Upper lobe of left lung (tissue), 6 donors: ENCODE data around the gene MRPL24. TPM values are rescaled to one million over a fixed set of nuclear protein-coding genes. Genes with fewer than 3 reads are reported as not detected.

Experiments used
- ATAC-seq, 2 donors: fragments of 200-7000 bp; cut with Tn5 transposase; one replicate each; pipeline ENCODE4 v1.9.1; 2022; ENCODE audit warnings: mild to moderate bottlenecking in 2 of 2, moderate library complexity in 2 of 2; ENCODE audit not compliant: low FRiP score in 2 of 2
- DNase-seq, 2 donors: peaks; one replicate each; pipeline ENCODE4 v3.0.0-alpha.2; 2019 to 2020
- H3K27ac ChIP-seq, 4 donors: fragments of 200-600 bp; sonication (generic); one replicate each; pipeline ENCODE4 v1.5.1; 2016 to 2019
- H3K27me3 ChIP-seq, 4 donors: fragments of 200-600 bp; sonication (generic); one replicate each; pipeline ENCODE4 v1.5.1; 2017 to 2019
- H3K36me3 ChIP-seq, 4 donors: fragments of 200-600 bp; sonication (generic); one replicate each; pipeline ENCODE4 v1.5.1; 2016 to 2019
- H3K4me1 ChIP-seq, 4 donors: fragments of 200-600 bp; sonication (generic); one replicate each; pipeline ENCODE4 v1.5.1; 2018 to 2019
- H3K4me3 ChIP-seq, 4 donors: fragments of 200-600 bp; sonication (generic); one replicate each; pipeline ENCODE4 v1.5.1; 2017 to 2019; ENCODE audit warnings: mild to moderate bottlenecking in 2 of 4, moderate library complexity in 1 of 4
- H3K9me3 ChIP-seq, 4 donors: fragments of 200-600 bp; sonication (generic); one replicate each; pipeline ENCODE4 v1.5.1; 2018 to 2019
- EP300 ChIP-seq, 4 donors: sonication (generic); formaldehyde crosslinking; IDR thresholded peaks; one replicate each; pipeline ENCODE4 v1.5.1; 2017; ENCODE audit warnings: antibody characterized with exemption in 4 of 4, control low read depth in 2 of 4
- POLR2A ChIP-seq, 4 donors: fragments of 450-650 bp; IDR thresholded peaks; one replicate each; pipeline ENCODE4 v1.5.1; 2016 to 2017; ENCODE audit warnings: antibody characterized with exemption in 4 of 4, mild to moderate bottlenecking in 2 of 4
- POLR2AphosphoS5 ChIP-seq, 2 donors: sonication (generic); formaldehyde crosslinking; IDR thresholded peaks; one replicate each; pipeline ENCODE4 v1.5.1; 2017; ENCODE audit warnings: antibody characterized with exemption in 2 of 2
- WGBS, 2 donors: methylation state at CpG; one replicate each; pipeline ENCODE4 v1.1.5; 2017 to 2018; 5-methylcytosine and 5-hydroxymethylcytosine counted together
- total RNA-seq, 6 donors: library from RNA; depleted of rRNA in 4 of 6; stranded (reverse); fragments of >200 nt in 4 of 6; gene quantifications; one replicate each; pipeline versions ENCODE4 v1.1.0 to v1.2.1, GENCODE V29; 2016 to 2021
- TF ChIP-seq, protein P1 (sequence below), 6 experiments: fragments of 450-650 bp in 4 of 6; fragments of 200-600 bp in 2 of 6; sonication (generic) in 2 of 6; IDR thresholded peaks; one replicate each; pipeline ENCODE4 v1.5.1; 2016 to 2019; ENCODE audit warnings: antibody characterized with exemption in 6 of 6
- donor health status: DM: no; HTN: no; CAD: no; lungs with moderate emphysema.
- donor health status: DM: no; HTN: yes; CAD: no; lungs with severe emphysema.

MRPL24 gene
- total RNA-seq, 6 donors from 2014 or later, result 19.6 to 52.5 (median 40.8) TPM

DNA sequence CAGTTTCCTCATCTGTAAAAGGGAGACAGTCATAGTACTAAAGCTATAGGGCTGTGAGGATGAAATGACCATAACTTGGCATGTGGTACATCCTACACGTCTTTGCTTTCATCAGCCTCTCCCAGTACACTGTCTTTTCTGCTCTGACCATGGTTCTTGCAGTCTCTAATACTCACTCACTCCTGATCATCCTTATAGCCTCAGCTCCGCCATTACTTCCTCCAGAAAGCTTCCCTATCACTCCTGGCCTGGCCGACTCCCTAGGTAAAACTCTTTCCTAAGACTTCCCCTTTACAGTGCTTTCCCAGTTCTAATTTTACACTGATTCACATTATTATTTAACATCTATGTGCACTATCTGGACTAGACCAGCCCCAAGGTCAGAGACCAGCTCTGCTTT is 5.0 kb upstream of the MRPL24 start:
- Histone ChIP-seq H3K4me1 (peaks cover 47 to 72% (median 61%) of the 10 kb centered on the region in 4 donors), H3K27me3 (no peaks in the 10 kb centered on the region), H3K4me3 (peak overlapping the region in 1 of 4 donors; percentile 93), H3K27ac (peak overlapping the region; percentile 96 to 99 (median 98)), H3K9me3 (no peaks in the 10 kb centered on the region), H3K36me3 (peaks cover 10 to 35% (median 27%) of the 10 kb centered on the region in 4 donors)
- 53 to 71% methylated on average over 3 of the region's 3 CpGs for WGBS, 2 donors
- no peak for DNase-seq
- no peak for TF ChIP-seq POLR2A (IDR thresholded peaks at IDR 0.05)
- no peak for TF ChIP-seq EP300 (IDR thresholded peaks at IDR 0.05)
- TF ChIP-seq POLR2AphosphoS5 (IDR thresholded peaks at IDR 0.05), result no peak
- TF ChIP-seq, protein P1, sequence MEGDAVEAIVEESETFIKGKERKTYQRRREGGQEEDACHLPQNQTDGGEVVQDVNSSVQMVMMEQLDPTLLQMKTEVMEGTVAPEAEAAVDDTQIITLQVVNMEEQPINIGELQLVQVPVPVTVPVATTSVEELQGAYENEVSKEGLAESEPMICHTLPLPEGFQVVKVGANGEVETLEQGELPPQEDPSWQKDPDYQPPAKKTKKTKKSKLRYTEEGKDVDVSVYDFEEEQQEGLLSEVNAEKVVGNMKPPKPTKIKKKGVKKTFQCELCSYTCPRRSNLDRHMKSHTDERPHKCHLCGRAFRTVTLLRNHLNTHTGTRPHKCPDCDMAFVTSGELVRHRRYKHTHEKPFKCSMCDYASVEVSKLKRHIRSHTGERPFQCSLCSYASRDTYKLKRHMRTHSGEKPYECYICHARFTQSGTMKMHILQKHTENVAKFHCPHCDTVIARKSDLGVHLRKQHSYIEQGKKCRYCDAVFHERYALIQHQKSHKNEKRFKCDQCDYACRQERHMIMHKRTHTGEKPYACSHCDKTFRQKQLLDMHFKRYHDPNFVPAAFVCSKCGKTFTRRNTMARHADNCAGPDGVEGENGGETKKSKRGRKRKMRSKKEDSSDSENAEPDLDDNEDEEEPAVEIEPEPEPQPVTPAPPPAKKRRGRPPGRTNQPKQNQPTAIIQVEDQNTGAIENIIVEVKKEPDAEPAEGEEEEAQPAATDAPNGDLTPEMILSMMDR (IDR thresholded peaks at IDR 0.05), result no peak
- no peak for ATAC-seq

DNA sequence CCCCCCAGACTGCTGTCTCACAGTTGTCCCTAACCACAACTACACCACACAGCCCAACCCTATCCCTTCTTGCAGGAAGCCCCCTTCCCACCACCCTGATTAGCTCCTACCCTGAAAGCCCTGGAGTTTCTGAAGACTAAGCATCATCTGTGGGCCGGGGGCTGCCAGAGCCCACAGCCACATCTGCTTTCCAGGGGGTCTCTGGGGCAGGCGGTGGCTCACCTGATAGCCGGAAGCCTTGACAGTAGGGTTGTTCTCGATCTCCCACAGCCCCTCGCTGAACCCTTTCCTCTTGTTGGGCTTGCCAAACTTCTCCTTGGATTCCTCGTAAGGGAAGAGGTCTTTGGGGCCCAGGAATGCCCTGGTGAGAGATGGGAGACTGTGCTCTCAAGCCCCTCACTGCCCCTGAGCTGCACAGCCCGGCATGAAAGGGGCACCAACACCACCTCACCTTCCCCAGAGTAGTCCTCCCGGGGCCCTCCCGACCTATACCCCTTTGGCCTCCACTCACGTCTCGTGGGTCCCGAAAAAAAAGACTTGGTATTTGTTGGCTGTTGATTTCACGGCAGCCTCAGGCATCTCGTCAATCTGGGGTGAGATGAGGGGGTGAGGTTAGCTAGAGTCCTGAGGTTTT is 4.0 kb upstream of the MRPL24 start:
- peak overlapping the region; percentile 10 to 99 (median 71) for H3K27ac ChIP-seq
- no peaks in the 10 kb centered on the region for H3K27me3 ChIP-seq
- H3K36me3 ChIP-seq, result peaks cover 10 to 35% (median 27%) of the 10 kb centered on the region in 4 donors
- TF ChIP-seq POLR2AphosphoS5 (IDR thresholded peaks at IDR 0.05), result no peak
- TF ChIP-seq, protein P1 (IDR thresholded peaks at IDR 0.05), result no peak
- TF ChIP-seq POLR2A (IDR thresholded peaks at IDR 0.05), result no peak
- TF ChIP-seq EP300 (IDR thresholded peaks at IDR 0.05), result no peak
- DNase-seq, result no peak
- peaks cover 53 to 77% (median 62%) of the 10 kb centered on the region in 4 donors for H3K4me1 ChIP-seq
- 78 to 81% methylated on average over 14 of the region's 14 CpGs for WGBS, 2 donors
- H3K4me3 ChIP-seq, result no peak overlapping the region
- no peak for ATAC-seq
- H3K9me3 ChIP-seq, result no peaks in the 10 kb centered on the region

DNA sequence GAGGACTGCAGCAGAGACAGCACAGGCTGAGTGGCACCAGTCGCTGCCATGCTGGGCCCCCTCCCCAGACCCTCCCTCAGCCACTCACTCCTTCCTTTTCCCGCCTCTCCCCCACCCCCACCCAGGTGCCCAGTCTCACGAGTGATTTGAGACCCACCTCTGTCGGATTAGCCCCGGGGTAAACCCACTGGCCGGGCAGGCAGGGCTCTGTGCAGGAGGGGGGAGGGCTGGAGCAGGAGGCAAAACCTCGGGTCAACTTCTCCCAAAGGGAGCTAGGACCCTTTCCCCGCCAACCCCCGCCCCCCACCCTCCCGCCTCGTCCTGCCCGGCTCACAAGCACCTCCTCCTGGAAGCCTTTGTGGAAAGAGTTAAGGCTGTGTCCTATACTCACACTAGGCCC is 3.5 kb upstream of the MRPL24 start:
- ATAC-seq (no peak), DNase-seq (no peak)
- no peak overlapping the region for H3K4me3 ChIP-seq
- no peaks in the 10 kb centered on the region for H3K27me3 ChIP-seq
- WGBS, 2 donors, result 72 to 74% methylated on average over 5 of the region's 12 CpGs
- peaks cover 53 to 73% (median 58%) of the 10 kb centered on the region in 4 donors for H3K4me1 ChIP-seq
- H3K36me3 ChIP-seq, result peaks cover 10 to 35% (median 27%) of the 10 kb centered on the region in 4 donors
- H3K27ac ChIP-seq, result peak overlapping the region in 3 of 4 donors; percentile 44 to 99 (median 98)
- H3K9me3 ChIP-seq, result no peaks in the 10 kb centered on the region
- TF ChIP-seq POLR2AphosphoS5 (IDR thresholded peaks at IDR 0.05), result no peak
- TF ChIP-seq, protein P1 (IDR thresholded peaks at IDR 0.05), result no peak
- TF ChIP-seq POLR2A (IDR thresholded peaks at IDR 0.05), result no peak
- TF ChIP-seq EP300 (IDR thresholded peaks at IDR 0.05), result no peak

DNA sequence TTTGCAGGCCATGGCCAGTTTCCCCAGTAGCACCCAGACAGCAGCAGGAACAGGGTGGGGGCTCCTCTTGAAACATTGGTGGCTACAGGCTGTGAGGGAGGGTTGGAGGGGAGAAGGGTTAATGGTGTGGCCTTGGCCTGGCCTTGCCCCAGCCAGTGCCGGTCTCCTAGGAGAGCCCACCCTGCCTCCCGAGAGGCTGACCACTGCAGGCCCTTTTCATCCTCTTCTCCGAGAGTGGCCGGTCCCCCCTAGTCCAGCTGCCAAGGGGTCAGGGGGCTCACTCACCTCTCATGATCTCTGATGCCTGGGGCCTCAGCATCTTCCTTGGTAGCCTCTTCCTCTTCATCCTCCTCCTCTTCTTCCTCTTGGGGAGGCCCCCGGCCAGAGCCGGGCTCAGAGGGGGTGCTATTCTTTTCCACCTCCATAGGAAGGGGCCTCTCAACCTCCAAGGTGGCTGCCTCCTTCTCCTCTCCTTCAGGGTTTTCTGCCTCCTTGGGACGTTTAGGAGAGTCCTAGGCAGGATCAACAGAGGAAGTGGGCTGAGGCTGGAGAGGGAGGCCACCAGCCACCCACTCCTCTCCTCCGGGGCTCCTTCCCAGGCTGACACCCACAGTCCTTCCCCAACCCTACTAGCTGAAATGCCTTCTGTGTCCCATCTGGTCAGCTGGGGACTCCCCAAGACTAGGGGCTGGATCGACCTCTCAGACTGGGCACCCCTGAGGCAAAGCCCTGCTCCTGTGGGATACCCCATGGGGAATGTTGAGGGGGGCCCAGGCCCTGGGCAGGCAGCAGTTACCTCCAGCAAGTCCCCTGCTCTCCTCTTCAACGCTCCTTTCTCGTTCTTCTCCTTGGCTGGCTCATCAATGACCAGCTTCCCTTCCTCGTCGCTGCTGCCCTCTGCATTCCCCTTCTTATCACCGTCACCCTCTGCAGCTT is 2.7 kb upstream of the MRPL24 start:
- TF ChIP-seq POLR2A (IDR thresholded peaks at IDR 0.05) (no peak), EP300 (IDR thresholded peaks at IDR 0.05) (no peak), POLR2AphosphoS5 (IDR thresholded peaks at IDR 0.05) (no peak)
- TF ChIP-seq, protein P1 (IDR thresholded peaks at IDR 0.05), result no peak

More for the DNA sequence above, 2.7 kb upstream of the MRPL24 start:
- H3K27me3 ChIP-seq, result no peaks in the 10 kb centered on the region
- H3K27ac ChIP-seq, result peak overlapping the region in 1 of 4 donors; percentile 99
- ATAC-seq, result no peak
- no peak overlapping the region for H3K4me3 ChIP-seq
- H3K4me1 ChIP-seq, result peaks cover 48 to 65% (median 51%) of the 10 kb centered on the region in 4 donors
- H3K9me3 ChIP-seq, result no peaks in the 10 kb centered on the region
- DNase-seq, result no peak
- peaks cover 10 to 35% (median 27%) of the 10 kb centered on the region in 4 donors for H3K36me3 ChIP-seq
- 83 to 86% methylated on average over 12 of the region's 14 CpGs for WGBS, 2 donors
